Gastrocnemius medialis (tissue), 4 donors: ENCODE data around the gene RETREG3. TPM values are rescaled to one million over a fixed set of nuclear protein-coding genes. Genes with fewer than 3 reads are reported as not detected.

ENCODE experiments used
- ATAC-seq, 2 donors: fragments of 150-250 bp; one replicate each; pipeline ENCODE4 v1.9.1; 2016
- DNase-seq, 2 donors: peaks; one replicate each; pipeline ENCODE4 v3.0.0-alpha.2; 2019
- H3K27ac ChIP-seq, 4 donors: fragments of 200-600 bp; sonication (generic); 1 replicate in 1 of 4; 2 replicates in 3 of 4; pipeline ENCODE4 v1.5.1; 2016 to 2018; ENCODE audit warnings: mild to moderate bottlenecking in 2 of 4, moderate library complexity in 1 of 4
- H3K27me3 ChIP-seq, 3 donors: fragments of 200-600 bp; sonication (generic) in 2 of 3; 1 replicate in 1 of 3; 2 replicates in 2 of 3; pipeline versions ENCODE4 v1.5.1 to v1.6.0; 2016 to 2019; ENCODE audit warnings: mild to moderate bottlenecking in 1 of 3, moderate library complexity in 1 of 3
- H3K36me3 ChIP-seq, 2 donors: fragments of 200-600 bp; sonication (generic) in 1 of 2; one replicate each; pipeline ENCODE4 v1.5.1; 2017 to 2018
- H3K4me1 ChIP-seq, 2 donors: fragments of 200-600 bp; sonication (generic) in 1 of 2; one replicate each; pipeline ENCODE4 v1.5.1; 2016 to 2017; ENCODE audit warnings: mild to moderate bottlenecking in 2 of 2
- H3K4me3 ChIP-seq, 4 donors: fragments of 200-600 bp; sonication (generic) in 3 of 4; 1 replicate in 1 of 4; 2 replicates in 3 of 4; pipeline ENCODE4 v1.5.1; 2016 to 2019; ENCODE audit warnings: mild to moderate bottlenecking in 2 of 4
- H3K9me3 ChIP-seq, 3 donors: fragments of 200-600 bp; sonication (generic) in 2 of 3; 1 replicate in 1 of 3; 2 replicates in 2 of 3; pipeline ENCODE4 v1.5.1; 2016 to 2019
- CTCF ChIP-seq, 5 experiments: fragments of 450-650 bp in 3 of 5; fragments of 200-600 bp in 2 of 5; sonication (generic) in 2 of 5; IDR thresholded peaks in 4 of 5; conservative IDR thresholded peaks in 1 of 5; 1 replicate in 4 of 5; 2 replicates in 1 of 5; pipeline ENCODE4 v1.5.1; 2016 to 2019; ENCODE audit warnings: antibody characterized with exemption in 5 of 5, mild to moderate bottlenecking in 3 of 5, moderate library complexity in 3 of 5
- POLR2A ChIP-seq, 2 donors: fragments of 450-650 bp; IDR thresholded peaks; one replicate each; pipeline ENCODE4 v1.6.1; 2017; ENCODE audit warnings: antibody characterized with exemption in 2 of 2, mild to moderate bottlenecking in 2 of 2, moderate library complexity in 2 of 2
- in situ Hi-C, 4 donors: fragments of 200-750 bp; cut with MboI; loops; one replicate each; pipeline versions ENCODE4 v1.15.0 to v1.8.0; 2017; ENCODE audit warnings: low sequenced_read_pairs in 4 of 4
- intact Hi-C: fragments of 100-400 bp; cut with DNase I; formaldehyde crosslinking; loops from one replicate; pipeline ENCODE4 v1.15.1; 2023; ENCODE audit warnings: low total_unique reads
- total RNA-seq, 4 donors: library from RNA; depleted of rRNA; stranded (reverse); fragments of >200 nt; gene quantifications; one replicate each; pipeline versions ENCODE4 v1.1.0 to v1.2.3, GENCODE V29; 2016

RETREG3 gene
- total RNA-seq, 4 donors from 2014 or later, result 50.7 to 65.5 (median 60.5) TPM

- Histone ChIP-seq H3K36me3 (peaks cover 2 to 69% of the 10 kb centered on the region in 2 donors), H3K27ac (peak overlapping the region in 1 of 4 donors; percentile 34), H3K4me1 (peaks cover 5 to 10% of the 10 kb centered on the region in 2 donors), H3K4me3 (no peak overlapping the region), H3K9me3 (no peaks in the 10 kb centered on the region), H3K27me3 (no peaks in the 10 kb centered on the region)
- in situ Hi-C loops, result no loop called here
- no peak for DNase-seq
- TF ChIP-seq POLR2A (IDR thresholded peaks at IDR 0.05) (no peak), CTCF (IDR thresholded peaks at IDR 0.05 in 4 of 5, conservative IDR thresholded peaks at IDR 0.05 in 1 of 5) (no peak)
- ATAC-seq, result no peak
- intact Hi-C loops, result no loop called here
Measured at GRCh38 chr17:42571435-42572225, 37.5 kb downstream of the RETREG3 start.

GRCh38 chr17:42568341-42569111 is 40.6 kb downstream of the RETREG3 start:
- Histone ChIP-seq H3K36me3 (peaks cover 2 to 73% of the 10 kb centered on the region in 2 donors), H3K4me3 (no peak overlapping the region), H3K27ac (peak overlapping the region; percentile 91 to 97 (median 94)), H3K4me1 (peaks cover 18 to 28% of the 10 kb centered on the region in 2 donors), H3K27me3 (no peaks in the 10 kb centered on the region), H3K9me3 (no peaks in the 10 kb centered on the region)
- in situ Hi-C loops (no loop called here), intact Hi-C loops (no loop called here)
- TF ChIP-seq CTCF (IDR thresholded peaks at IDR 0.05 in 4 of 5, conservative IDR thresholded peaks at IDR 0.05 in 1 of 5) (no peak), POLR2A (IDR thresholded peaks at IDR 0.05) (no peak)
- DNase-seq (no peak), ATAC-seq (no peak)

- DNase-seq, result peak; percentile 91 to 94
- no peaks in the 10 kb centered on the region for H3K9me3 ChIP-seq
- ATAC-seq, result peak; percentile 77 to 79
- no peaks in the 10 kb centered on the region for H3K27me3 ChIP-seq
- peaks cover 27 to 37% of the 10 kb centered on the region in 2 donors for H3K4me1 ChIP-seq
- intact Hi-C loops (loop anchor here (1.0 kb wide), 1 partner anchor 10 kb away; the partner anchor contains the start of gene PSMC3IP), in situ Hi-C loops (no loop called here)
- peak within 1 kb of the TSS; percentile 91 to 97 (median 94) for H3K27ac ChIP-seq
- peak within 1 kb of the TSS; percentile 84 to 92 (median 86) for H3K4me3 ChIP-seq
- peaks cover 0 to 58% of the 10 kb centered on the region in 2 donors for H3K36me3 ChIP-seq
- TF ChIP-seq POLR2A (IDR thresholded peaks at IDR 0.05), result peak; percentile 34 to 71
- TF ChIP-seq CTCF (IDR thresholded peaks at IDR 0.05 in 4 of 5, conservative IDR thresholded peaks at IDR 0.05 in 1 of 5), result no peak
Measured at GRCh38 chr17:42566883-42567573, 42.1 kb downstream of the RETREG3 start, which contains the start of gene MLX. Gene MLX (plus strand): TSS chr17:42567100. CDS start chr17:42567125, 25 bp downstream.

- in situ Hi-C loops (no loop called here), intact Hi-C loops (no loop called here)
- Histone ChIP-seq H3K27ac (peak overlapping the region; percentile 91 to 97 (median 94)), H3K4me1 (peaks cover 30 to 37% of the 10 kb centered on the region in 2 donors), H3K9me3 (no peaks in the 10 kb centered on the region), H3K27me3 (no peaks in the 10 kb centered on the region), H3K4me3 (peak overlapping the region; percentile 84 to 92 (median 86)), H3K36me3 (peaks cover 0 to 51% of the 10 kb centered on the region in 2 donors)
- DNase-seq, result no peak
- ATAC-seq, result no peak
- TF ChIP-seq CTCF (IDR thresholded peaks at IDR 0.05 in 4 of 5, conservative IDR thresholded peaks at IDR 0.05 in 1 of 5) (no peak), POLR2A (IDR thresholded peaks at IDR 0.05) (no peak)
Measured at GRCh38 chr17:42566215-42566882, 42.8 kb downstream of the RETREG3 start.
